GM20000 (cell line): ENCODE measurements around the gene MAMDC2.

Source experiments
- DNase-seq: peaks from one replicate; pipeline ENCODE4 v3.0.0; 2012; ENCODE audit warnings: low spot score
- TF ChIP-seq, protein P1 (sequence below): IDR thresholded peaks from 2 replicates; pipeline ENCODE4 v1.5.1; 2012; ENCODE audit warnings: mild to moderate bottlenecking, control low read depth; ENCODE audit errors: extremely low read depth, missing control alignments

Gene MAMDC2

GRCh38 chr9:70125621-70126263 lies 82.1 kb downstream of the MAMDC2 start:
- DNase-seq, result no peak

GRCh38 chr9:70127036-70127435 lies 83.4 kb downstream of the MAMDC2 start:
- DNase-seq, result no peak

More at GRCh38 chr9:70125621-70126263, 82.1 kb downstream of the MAMDC2 start:
- TF ChIP-seq, protein P1, sequence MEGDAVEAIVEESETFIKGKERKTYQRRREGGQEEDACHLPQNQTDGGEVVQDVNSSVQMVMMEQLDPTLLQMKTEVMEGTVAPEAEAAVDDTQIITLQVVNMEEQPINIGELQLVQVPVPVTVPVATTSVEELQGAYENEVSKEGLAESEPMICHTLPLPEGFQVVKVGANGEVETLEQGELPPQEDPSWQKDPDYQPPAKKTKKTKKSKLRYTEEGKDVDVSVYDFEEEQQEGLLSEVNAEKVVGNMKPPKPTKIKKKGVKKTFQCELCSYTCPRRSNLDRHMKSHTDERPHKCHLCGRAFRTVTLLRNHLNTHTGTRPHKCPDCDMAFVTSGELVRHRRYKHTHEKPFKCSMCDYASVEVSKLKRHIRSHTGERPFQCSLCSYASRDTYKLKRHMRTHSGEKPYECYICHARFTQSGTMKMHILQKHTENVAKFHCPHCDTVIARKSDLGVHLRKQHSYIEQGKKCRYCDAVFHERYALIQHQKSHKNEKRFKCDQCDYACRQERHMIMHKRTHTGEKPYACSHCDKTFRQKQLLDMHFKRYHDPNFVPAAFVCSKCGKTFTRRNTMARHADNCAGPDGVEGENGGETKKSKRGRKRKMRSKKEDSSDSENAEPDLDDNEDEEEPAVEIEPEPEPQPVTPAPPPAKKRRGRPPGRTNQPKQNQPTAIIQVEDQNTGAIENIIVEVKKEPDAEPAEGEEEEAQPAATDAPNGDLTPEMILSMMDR, result no peak

DNA sequence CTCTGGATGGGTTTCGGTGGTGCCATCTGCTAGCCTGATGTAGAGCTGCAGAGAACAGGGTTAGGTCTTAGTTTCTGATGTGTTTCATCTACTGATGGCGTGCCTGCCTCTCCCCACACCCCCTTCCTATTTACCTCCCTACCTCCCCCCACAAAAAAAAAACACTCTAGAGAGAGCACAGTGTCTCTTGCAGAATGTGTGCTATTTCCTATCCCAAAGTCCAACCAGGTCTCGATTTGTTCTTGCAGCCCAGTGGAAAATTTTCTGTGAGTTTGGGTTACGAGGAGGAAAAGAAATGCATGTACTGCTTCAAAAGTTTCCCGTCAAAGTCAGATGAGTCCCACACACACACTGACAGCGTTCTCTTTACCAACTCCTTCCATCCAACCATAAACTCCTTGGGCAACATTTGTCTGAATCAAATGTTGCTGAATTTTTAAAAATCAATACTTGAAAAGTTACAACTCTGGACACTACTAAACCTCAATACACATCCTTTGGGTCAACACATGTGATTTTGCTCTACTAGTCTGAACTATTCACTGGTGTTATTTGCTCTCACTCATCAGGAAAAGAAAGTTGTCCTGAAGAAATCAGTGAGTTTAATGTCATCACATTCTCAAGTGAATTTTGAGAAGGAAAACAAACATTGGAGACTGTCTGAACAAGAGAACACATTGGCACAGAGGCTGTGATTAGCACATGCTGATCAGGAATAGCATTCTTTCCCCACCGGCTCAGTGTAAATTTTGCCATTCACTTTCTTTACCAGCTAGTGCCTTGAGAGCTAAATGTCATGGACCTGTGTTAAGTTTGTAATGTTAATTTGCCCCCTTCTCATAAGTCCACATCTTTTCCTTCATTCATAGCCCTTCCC lies 84.1 kb downstream of the MAMDC2 start:
- no peak for DNase-seq
- TF ChIP-seq, protein P1, result no peak

More at GRCh38 chr9:70127036-70127435, 83.4 kb downstream of the MAMDC2 start:
- TF ChIP-seq, protein P1, result no peak

DNA sequence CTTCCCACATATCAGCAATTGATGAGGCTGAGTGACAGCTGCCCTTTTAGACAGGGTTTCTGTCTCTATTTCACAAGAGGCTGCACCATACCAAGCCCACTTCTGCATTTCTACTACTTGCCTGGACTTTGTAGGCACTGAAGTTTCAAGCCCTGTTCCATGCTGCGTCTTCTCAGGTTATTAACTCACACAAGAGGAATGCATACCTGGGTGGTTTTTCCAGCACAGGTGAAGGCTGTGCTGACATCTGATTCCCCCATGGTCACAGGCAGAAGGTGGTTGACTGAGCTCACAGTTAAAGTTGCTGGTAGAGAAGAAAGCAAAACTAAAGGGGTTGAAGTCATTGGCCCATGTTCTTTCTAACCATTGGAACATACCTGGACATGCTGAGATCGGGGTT lies 86.6 kb downstream of the MAMDC2 start:
- TF ChIP-seq, protein P1, result no peak
- DNase-seq, result no peak

- no peak for DNase-seq
- TF ChIP-seq, protein P1, result no peak
These were observed 87.6 kb downstream of the MAMDC2 start for GRCh38 chr9:70131296-70131695.

- TF ChIP-seq, protein P1, result no peak
- no peak for DNase-seq
These were observed 89.9 kb downstream of the MAMDC2 start for GRCh38 chr9:70133253-70134208.
